Activated CD4-positive, alpha-beta T cell treated with anti-CD3 and anti-CD28 coated beads, Interleukin-2, amount 50 U/mL, for 16 hours (primary cell): ENCODE measurements around the gene CDH5.
A peak's percentile ranks its signal among the peaks of the same experiment; 100 is the strongest.

Experiments used
- DNase-seq: peaks from one replicate; pipeline ENCODE4 v3.0.0-alpha.2; 2020

The CDH5 gene

DNA sequence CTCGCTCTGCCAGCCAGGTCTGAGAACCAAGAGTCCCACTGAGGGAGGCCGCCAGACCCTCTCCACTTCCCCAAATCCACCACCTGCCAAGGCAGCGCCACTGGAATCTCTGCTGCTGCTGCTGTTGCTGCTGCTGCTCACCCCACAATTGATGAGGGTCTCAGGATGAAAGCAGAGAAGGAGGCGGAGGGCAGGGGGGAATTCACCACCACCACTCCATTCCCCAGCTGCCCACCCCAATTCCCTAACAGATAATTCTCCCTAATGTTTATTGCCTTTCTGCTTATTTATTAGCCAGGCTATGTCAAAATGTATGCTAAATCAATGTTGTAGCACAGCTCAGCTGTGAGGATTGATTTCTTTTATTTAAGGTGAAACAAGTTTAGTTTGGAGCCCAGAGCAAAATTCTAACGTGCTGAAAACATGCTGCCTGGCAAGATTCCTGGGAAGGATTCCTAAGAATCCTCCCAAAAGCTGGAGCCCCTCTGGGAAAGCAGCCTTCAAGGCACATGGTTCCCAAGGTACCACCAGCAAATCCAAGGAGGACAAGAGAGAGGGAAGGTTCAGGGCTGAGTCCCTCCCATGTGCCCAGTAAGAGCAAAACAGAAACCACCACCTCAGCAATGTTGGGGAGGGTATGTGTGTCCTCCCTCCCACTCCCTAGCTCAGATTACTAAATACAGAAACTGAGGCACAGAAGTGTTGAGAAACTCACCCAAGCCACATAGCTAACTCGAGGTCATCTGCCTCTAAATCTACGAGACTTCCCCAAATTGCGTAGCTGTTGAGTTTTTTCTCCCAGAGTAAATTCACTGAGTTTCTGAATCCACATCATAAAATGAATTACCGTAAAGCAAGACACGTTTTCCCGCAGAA lies 12.2 kb upstream of the CDH5 start:
- DNase-seq = no peak

DNA sequence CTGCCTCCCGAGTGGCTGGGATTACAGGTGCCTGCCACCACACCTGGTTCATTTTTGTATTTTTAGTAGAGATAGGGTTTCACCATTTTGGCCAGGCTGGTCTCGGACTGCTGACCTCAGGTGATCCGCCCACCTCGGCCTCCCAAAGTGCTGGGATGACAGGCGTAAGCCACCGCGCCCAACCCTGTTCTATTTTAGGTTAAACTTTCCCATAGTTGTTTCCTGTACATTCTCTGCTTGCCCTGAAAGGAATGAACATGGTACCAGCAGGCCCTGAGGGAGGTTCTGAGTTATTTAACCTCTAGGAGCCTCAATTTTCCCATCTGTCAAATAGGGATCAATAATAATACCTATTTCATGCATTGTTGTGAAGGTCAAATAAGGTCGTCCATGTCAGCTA lies 11.0 kb upstream of the CDH5 start:
- DNase-seq = no peak

DNA sequence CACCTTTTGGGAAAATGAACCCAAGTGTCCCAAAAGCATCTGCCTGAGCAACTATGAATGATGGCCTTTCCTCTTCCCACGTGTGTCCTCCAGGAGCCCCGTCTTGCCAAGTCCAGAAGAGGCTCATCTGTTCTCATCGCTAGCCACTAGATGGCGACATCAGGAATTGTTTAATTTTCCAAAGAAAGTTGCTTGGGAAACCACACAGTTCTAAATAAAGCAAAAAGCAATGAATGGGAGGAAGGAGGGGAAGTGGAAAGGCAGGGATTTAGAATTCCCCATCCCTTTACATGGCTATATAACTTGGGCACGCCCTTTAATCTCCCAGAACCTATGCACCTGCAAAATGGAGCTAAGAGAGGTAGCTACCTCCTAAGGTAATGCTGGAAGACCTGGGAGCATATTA lies 9.0 kb upstream of the CDH5 start:
- peak; percentile 44 for DNase-seq

DNA sequence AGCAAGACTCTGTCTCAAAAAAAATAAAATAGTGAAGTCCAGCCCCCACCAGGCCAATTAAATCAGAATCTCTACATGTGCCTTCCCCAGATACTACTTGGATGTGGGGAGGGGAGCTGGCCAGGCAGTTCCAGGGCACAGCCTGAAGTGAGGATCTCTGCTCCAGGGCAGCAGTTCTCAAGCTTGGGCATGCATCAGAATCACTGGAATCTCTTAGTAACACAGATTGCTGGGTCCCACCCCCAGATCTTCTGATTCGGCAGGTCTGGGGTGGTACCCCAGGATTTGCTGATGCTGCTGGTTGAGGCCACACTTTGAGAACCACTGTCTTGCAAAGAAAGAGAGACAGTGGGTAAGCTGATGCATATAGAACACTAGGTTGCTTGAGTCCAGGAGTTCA lies 8.3 kb upstream of the CDH5 start:
- DNase-seq = no peak

DNA sequence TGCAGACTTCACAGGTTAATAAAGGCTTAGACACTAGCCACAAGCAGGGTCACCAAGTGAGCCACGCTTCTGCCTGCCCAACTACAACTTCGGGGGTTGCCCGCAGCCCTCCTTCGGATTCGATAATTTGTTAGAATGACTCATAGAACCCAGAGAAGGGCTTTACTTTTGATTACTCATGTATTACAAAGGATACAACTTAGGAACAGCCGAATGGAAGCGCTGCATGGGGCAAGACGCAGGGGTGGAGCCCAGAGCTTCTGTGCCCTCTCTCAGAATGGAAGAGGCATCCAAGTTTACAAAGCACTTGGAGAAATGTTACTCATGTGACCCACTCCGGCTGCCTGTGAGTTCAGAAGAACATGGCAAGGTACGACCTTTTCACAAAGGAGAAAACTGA lies 7.5 kb upstream of the CDH5 start:
- no peak for DNase-seq

DNA sequence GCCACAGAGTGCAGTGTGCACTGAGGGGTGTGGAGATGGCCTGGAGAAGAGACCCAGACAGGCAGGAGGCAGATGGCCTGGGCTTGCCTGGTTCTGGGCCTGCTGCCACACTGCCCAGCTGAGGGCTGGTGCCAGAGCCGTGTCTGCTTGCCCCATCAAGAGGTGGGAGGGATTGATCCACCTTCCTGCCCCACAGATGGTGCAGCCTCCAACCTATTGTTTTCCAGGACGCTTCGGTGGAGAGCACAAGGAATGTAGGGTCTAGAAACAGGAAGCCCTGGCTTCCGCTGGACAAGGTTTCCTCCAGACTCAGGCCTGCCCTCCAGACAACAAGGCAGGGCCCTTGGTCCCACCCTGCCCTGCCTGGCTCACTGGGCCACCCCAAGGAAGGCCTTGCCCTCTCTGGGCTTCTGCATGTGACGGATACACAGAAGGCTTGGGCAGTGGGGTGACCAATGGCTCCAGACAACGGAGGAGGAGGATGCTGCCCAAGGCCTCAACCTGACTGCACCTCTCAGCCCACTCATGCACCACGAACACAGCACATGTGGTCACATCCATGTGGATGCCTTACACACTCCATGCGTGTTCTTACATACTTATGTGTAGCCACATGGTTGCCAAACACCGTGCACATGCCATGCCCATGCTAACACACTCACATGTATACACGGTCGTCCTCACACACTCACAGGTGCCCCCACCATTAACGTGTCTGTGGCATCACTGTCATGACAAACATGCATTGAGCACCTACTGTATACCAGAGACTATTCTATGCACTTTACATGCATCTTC lies 6.5 kb upstream of the CDH5 start:
- DNase-seq = no peak

DNA sequence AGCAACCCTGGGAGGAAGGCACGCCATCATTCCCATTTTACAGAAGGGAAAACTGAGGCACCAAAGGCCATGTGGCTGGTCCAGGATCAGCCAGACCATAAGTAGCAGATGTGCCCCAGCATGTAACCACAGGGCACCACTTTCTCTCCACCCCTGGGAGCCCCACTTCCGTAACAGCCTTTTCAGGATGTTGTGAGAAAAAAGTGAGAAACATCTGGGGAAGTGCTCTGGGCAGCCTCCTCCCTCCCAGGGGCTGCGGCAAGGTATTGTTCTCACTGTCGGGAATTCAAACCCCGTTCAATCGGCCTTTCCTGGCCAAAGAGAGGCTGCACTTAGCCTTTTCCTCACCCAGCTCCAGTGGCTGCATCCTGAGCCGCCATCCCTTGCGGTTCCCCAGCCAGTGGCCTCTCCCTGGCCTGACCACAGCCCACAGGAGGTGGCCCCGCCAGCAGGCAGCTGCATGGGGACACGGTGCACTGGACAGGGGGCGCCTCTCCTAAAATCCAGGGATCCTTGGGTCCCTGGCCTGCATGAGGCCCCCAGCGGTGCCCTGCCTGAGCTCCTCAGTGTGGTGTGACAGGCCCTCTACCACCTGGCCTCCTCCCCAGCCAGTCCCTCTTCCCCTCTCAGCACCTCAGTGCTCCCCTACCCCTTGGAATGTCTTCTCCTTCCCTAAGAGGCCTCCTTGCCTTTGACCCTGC lies 5.7 kb upstream of the CDH5 start:
- no peak for DNase-seq

DNA sequence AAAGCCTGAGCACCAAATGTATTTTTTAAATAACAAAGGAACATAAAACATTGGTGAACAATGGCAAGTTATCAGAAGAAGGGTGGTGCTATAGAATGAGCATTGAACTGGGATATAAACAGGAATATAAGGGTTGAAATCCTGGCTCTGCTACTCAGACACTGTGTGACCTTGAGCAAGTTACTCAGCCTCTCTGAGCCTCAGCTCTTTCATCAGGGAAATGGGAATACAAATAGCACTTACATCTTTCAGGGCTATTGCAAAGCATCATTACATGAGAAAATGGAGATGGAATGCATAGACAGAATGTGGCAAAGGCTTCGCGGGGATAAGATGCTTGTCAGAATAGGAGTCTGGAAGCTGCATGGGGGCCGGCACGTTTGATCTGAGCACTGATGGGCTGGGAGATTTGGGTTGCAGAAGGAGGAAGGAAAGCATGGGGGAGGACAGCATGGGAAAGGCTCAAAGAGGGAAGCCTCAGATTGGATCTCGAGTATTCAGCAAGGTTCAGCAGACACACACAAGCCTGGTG lies 4.8 kb upstream of the CDH5 start:
- no peak for DNase-seq

DNA sequence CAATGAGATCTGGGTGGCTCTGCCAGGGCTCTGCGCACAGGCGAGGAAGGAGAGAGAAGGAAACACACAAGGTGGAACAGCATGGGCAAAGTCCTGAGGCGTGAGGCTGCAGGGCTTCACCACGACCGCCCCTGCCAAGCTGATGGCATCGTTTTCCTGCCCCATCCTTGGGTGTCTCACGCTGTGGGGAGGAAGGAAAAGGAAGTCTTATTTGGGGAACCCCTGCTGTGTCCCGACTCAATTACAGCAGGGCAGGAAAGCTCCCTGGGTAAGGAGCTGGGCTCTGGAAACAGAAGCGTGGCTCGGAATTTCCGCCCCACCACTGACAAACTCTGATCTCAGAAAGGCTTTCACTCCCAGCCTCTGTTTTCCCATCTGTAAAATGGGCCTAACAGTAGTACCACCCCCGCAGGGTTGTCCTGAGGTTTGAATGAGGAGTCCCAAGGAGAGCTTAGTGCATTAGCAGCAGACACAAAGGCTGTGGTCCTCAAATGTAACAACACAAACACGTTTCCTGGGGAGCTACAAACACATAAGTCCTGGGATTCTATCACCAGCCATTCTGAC lies 3.2 kb upstream of the CDH5 start:
- DNase-seq = no peak

DNA sequence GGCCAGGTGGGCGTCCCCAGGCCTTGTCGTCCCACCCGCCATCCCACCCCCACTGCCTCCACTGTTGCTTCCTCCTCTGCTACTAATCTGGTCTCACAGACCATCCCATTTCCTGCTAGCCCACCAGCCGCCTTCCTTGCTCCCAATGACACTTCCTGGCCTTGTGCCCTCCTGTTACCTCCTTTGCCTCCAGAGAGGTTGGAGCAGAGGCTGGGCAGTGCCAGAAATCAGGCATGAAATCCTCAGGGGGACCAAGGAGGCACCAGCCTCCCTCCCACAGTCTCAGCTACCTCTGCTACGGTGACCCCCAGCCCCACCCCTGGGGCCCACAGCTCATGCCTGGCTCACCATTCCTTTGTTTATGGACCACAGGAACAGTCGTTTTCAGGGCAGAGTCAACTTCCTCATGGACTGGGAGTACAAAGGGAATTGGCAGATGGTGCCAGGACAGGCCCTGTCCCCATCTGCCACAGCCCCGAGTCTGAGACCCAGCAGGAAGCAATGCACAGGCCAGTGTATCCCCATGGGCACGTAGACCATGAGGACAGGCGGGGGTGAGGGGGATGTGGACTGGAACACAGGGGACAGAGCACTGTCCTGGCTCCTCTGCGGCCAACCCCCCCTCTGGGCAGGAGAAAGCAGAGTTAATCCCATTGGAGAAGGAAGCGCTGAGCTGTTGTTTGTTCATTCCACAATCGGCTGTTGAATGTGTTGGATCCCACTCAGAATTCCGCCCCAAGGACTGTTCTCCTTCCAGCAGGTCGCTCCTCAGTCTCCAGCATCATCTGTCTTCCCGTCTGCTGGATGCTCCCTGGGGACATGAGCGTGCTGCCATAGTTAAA lies 2.2 kb upstream of the CDH5 start:
- DNase-seq = no peak

DNA sequence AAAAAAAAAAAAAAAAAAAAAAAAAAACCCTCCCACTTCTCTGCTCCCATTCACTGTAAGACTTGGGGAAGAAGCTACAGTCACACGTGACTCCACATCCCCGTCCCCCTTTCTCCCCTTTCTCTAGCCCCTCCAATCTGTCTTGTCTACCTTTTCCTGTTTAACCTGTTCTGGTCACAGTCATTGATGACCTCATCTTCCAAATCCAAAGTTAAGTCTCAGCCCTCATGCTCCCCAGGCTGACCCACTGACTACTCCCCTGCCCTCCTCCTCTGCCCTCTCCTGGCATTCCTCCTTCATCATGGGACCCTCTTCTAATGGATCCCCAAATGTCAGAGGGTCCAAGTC lies 1.6 kb upstream of the CDH5 start:
- no peak for DNase-seq

DNA sequence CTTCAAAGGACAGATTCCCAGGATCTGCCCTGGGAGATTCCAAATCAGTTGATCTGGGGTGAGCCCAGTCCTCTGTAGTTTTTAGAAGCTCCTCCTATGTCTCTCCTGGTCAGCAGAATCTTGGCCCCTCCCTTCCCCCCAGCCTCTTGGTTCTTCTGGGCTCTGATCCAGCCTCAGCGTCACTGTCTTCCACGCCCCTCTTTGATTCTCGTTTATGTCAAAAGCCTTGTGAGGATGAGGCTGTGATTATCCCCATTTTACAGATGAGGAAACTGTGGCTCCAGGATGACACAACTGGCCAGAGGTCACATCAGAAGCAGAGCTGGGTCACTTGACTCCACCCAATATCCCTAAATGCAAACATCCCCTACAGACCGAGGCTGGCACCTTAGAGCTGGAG lies 840 bp upstream of the CDH5 start:
- no peak for DNase-seq

DNA sequence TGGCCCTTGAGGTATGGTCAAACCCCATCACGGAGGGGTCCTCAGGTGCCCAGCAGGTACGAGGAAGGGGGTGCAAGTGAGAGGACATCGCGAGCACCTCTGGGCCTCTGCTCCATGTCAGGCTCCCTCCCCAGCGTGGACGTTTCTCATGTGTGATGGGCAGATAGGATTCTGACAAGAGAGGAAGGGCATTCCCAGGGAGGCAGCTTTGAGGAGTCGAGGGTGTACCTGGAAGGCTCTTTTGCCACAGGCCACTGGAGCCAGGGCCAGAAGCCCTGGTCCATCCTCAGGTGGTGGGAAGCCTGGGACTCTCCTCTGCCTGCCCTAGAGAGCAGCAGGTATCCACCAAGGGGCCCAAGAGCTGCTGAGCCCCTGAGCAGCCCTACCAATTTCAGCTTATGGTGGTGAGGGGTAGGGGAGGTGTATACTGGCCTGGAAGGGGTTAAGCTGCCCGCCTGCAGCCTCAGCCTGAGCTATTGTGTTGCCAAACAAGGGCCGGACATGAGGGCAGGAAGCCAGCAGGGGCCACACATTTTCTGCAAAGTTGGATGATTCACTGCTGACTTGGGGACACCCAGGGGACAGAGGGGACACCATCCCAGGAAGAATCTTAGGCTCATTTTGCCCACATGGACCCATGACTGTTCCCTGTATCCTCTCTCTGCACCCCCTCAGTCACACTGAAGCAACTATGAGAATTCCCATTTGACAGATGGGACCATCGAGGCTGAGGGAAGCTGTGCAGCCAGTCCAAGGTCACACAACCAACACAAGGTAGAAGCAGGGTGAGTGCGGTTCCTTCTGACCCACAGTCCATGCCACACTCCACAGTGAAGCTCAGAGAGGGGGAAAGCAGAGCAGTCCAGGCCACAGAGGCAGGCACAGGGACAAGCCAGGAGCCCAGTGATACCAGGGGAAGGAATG lies 1.7 kb downstream of the CDH5 start:
- DNase-seq = no peak

DNA sequence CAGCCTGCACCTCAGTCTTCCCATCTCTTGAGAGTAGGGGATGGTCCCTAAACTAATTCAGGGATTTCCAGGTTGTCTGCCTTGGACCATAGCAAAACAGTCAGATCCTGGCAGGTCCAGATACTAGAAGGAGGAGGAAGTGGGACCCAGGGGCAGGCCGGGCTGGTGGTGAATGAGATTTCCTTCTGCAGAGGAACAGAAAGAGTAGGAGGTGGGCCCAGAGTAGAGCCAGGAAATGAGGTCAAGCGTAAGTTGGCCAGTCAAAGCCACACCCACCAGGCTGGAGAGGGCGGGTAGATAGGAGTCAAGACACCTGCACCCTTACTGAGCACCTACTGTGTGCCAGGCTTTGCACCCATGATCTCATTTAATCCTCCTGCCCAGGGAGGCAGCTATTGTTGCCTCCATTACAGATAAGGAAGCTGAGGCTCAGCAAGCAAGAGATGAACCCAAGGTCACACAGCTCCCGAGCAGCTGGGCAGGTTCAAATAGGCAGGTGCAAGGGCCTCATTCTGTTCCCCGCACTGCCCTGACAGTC lies 2.6 kb downstream of the CDH5 start:
- DNase-seq = no peak

DNA sequence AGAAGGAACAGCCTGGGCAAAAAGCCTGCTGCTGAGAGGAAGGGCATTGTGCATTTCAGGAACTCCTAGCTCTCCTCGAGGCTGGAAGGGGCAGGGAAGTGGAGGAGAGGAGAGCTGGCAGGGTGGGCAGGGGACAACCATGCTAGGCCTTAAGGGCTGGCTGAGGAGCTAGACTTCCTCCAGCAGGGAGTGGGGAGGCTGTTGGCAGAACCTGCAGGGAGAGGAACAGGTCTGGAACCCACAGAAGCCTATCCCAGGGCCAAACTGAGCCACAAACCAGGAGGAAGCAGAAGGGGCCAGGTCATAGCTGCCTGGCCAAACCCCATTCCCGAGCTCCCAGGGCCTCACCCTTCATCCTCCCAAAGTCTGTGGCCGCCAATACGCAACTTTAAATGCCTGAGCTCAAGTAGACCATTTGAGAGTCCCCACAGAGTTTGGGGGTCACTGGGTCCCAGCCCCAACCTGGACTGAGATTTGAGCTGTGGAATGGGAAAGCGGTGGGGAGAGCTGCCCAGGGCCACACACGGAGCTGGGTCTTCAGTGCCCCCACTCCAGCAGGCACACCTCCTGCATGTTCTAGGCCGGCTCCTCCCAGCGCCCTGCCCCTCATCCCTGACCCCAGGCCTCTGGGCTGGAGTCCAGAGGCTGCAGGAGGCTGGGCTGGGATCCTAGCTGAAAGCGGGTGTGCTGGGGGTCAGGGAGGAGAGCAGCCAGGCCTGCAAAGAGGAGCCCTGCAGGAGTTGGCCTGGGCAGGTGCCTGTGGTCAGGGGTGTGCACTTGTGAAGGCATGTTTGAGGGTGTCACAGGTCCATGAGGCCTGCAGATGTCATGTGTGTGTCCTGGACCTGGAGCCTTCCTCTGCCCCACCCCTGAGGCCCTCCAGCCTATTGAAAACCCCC lies 4.5 kb downstream of the CDH5 start:
- no peak for DNase-seq

DNA sequence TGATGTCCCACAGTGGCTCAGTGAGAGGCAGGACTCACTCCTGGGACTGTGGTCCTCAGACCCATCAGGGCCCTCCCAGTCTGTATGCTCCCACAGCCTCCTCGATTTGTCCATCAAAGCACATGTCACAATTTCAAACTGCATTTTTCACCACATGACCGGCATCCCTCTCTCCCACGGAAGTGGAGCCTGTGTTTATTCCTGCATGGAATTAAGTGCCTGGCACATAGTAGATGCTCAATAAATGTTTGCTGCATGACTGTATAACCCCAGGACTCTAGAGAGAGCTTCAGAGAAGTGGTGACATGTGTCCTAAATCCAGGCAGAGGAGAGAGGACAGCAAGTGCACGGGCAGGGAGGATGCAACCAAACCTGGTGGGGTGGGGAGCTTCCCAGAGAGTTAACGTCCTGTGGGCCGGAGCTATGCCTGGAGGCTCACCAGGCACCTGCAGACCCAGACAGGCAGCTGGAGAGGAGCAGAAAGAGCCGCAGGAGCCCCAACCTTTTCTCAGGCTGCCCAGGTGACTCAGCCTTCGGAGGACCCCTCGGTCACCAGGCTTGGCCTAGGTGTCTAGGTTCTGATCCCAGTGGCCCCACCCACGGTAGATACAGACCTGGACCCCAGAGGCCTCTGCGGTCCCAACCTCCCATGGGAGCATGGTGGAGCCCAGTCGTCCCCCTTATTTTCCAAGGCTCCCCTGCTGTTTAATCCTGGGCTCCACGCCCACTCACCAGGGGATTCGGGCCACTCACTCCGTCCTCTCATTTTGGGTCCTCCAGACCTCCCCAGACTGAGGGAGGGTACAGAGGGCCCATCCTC lies 5.8 kb downstream of the CDH5 start:
- no peak for DNase-seq

DNA sequence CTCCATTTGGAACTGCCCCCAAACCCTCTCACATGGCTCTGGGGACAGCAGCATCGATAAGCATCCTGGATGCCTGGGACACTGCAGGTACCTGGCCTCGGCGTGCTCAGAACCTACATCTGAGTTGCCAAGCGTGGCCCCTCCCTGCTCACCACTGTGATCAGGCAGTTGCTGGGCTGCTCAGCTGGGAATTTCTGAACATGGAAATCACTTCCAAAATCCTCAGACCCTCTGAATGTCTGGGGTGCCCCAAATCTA lies 6.3 kb downstream of the CDH5 start:
- no peak for DNase-seq

DNA sequence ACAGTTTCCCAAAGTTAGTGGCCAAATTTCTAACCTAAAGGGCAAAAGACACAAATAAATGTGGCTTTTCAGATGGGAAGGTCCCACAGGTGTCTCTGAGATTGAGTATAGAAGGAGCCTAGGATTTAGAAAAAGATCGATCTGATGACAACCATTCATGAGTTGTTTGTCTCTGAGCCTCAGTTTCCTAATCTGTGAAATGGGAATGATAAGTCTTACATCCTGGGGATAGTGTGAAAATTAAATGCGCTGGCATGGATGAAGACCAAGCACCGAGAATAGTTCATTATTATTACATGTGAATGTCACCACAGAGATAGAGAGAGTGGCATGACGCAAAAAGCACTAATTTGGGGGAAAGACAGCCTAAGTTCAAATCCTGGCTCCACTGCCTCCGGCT lies 7.2 kb downstream of the CDH5 start:
- no peak for DNase-seq

DNA sequence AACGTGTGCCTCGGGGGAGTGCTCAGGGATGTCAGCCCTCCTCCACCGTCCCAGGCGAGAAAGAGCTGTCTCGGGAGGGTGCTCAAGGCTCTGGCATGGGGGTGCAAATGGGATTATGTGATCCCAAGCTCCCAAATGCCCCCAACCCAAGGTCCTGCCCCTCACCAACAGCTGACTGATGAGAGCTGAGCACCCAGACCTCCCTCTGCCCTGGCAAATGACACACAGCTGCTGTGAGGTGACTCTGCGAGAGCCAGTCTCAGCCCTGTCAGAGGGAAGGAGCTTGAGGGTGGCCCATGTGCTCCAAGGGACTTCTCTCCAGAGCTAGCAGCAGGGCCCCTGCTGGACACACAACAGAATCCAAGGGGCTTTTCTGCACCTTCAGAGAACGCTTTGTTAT lies 7.7 kb downstream of the CDH5 start:
- DNase-seq = no peak
